Measurements from ENCODE around the gene IRX4.
"Not testable (repeated sequence)": the region's sequence is repeated elsewhere in the genome, so short reads cannot be mapped to it uniquely, and the experiment has no call there.

IRX4 gene

DNA sequence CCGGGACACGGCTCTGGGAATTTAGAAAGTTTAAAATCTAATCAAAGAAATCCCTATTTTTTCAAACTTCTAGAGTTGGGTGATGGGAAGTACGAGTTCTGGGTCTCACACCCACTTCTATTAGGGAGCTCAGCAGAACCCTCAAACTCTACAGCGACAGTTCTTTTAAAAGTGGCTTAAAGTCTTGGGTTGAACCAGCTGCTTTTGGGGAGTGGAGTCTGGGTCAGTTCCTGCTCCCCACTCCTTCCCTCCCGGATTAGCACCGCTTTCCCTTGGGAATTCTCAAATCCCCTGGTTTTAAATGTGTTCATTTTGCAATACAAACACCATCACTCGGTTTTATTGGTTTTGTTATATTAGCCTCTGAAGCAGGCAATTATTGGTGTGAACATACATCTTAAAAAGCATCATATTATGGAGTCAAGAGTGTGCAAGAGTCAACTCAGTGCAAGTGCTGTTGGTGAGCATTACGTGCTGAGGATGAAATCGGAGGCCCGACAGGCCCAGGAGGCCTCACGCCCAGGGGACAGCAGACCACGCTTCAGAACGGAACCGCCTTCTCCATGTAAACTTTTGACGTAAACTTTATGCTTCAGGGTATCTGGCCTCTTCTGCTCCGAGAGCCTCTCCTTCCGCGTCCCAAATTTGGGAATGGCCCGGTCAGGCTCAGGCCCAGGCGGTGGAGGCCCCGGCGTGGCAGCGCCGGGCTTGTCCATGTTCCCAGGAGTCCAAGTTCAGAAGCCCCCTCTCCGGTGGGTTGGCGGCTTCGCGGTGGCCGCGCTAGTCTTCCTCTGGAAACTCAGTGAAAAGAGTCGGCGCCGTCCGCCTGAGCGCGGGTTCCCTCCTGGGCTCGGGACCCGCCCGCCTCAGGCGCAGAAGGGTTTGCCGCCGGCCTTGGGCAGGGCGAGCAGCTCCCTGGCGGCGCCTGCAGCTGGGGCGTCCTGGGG, 5.3 kb downstream of the IRX4 start:
- Histone ChIP-seq H3K36me3 (ENCODE audit: control insufficient read depth, insufficient read depth, low read length) (no peaks in the 10 kb centered on the region), H3K27me3 (ENCODE audit: control insufficient read depth, insufficient read depth, low read length) (peaks cover 74% of the 10 kb centered on the region), H3K27ac (ENCODE audit: low read length) (no peak overlapping the region), H3K9me3 (ENCODE audit: control insufficient read depth, insufficient read depth, low read length) (no peaks in the 10 kb centered on the region), H3K4me3 (ENCODE audit: low read length) (no peak overlapping the region), H3K4me1 (ENCODE audit: control insufficient read depth, insufficient read depth, low read length) (peaks cover 3% of the 10 kb centered on the region)
- DNase-seq (ENCODE audit: low read depth, low spot score), result no peak
- no CpG with 5 or more reads among the region's 46 CpGs for WGBS (ENCODE audit: insufficient coverage, insufficient read length)

- H3K27ac ChIP-seq (ENCODE audit: low read length), result no peak overlapping the region
- no peaks in the 10 kb centered on the region for H3K36me3 ChIP-seq (ENCODE audit: control insufficient read depth, insufficient read depth, low read length)
- peaks cover 72% of the 10 kb centered on the region for H3K27me3 ChIP-seq (ENCODE audit: control insufficient read depth, insufficient read depth, low read length)
- H3K9me3 ChIP-seq (ENCODE audit: control insufficient read depth, insufficient read depth, low read length), result no peaks in the 10 kb centered on the region
- H3K4me3 ChIP-seq (ENCODE audit: low read length), result no peak overlapping the region
- WGBS (ENCODE audit: insufficient coverage, insufficient read length), result no CpG with 5 or more reads among the region's 43 CpGs
- peaks cover 1% of the 10 kb centered on the region for H3K4me1 ChIP-seq (ENCODE audit: control insufficient read depth, insufficient read depth, low read length)
- DNase-seq (ENCODE audit: low read depth, low spot score), result no peak
These were observed 6.1 kb downstream of the IRX4 start for GRCh38 chr5:1876660-1877064.

DNA sequence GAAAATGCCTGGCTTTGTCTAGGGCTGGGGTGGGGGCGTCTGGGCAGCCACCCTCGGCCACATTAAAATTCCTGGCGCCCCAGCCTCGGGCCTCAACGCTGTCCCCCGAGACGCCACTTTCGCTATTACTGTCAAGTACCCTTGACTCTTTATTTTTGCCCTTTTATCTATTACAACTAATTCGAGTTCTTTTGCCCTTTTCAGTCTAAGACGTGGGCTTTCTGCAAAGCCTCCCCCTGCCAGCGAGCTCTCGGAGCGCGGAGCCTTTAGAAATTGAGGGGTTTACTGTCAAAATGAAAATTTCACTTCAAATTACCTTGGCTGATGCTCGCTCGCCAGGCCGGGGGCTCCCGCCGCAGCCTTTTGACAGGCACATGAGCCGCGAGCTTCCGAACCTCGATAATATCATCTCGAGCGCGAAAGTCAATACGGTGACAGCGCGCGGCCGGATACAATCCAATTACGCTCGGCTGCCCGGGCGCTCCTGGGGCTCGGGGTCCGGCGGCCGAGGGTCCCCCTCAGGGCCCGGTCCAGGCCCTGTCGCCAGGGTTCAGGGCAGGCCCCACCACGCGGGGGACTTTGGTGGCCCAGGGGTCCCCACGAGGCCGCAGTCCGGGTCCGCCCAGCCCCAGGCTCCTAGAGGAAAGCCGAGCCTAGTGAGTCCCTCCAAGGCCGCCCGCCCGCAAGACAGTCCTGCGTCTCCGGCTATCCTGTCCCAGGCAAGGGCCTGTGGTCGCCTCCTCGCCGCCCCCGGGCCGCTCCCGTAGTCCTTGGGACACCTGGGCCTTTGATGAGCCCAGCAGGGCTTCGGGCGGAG, 6.7 kb downstream of the IRX4 start:
- Histone ChIP-seq H3K36me3 (ENCODE audit: control insufficient read depth, insufficient read depth, low read length) (no peaks in the 10 kb centered on the region), H3K9me3 (ENCODE audit: control insufficient read depth, insufficient read depth, low read length) (no peaks in the 10 kb centered on the region), H3K4me3 (ENCODE audit: low read length) (no peak overlapping the region), H3K4me1 (ENCODE audit: control insufficient read depth, insufficient read depth, low read length) (peaks cover 1% of the 10 kb centered on the region), H3K27me3 (ENCODE audit: control insufficient read depth, insufficient read depth, low read length) (peaks cover 72% of the 10 kb centered on the region), H3K27ac (ENCODE audit: low read length) (no peak overlapping the region)
- no peak for DNase-seq (ENCODE audit: low read depth, low spot score)
- WGBS (ENCODE audit: insufficient coverage, insufficient read length), result no CpG with 5 or more reads among the region's 61 CpGs

DNA sequence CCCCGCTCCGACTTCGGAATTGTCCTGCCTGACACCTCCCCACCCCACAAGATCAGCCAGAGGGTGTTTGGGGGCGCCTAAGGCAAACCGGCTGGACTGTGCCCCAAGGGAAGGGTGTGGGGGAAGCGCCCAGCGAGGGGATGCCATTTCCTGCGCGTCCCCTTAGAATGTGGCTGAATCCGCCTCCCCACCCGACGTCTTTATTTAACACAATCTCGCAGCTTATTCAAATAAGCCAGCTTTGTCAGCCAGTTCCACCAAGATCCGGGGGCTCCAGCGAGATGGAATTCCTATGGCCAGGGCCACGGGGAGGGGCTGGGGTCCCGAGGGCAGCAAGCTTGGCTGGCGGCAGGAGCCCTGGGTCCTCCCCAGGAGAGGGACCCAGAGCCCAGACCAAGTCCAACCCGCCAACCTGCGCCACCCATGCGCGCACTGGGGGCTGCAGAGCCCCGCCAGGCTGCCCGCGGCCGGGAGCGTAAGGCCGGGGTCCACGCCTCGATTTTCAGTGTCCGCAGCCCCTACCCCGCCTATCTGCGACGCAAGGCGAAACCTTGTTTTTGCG, 7.4 kb downstream of the IRX4 start:
- Histone ChIP-seq H3K27me3 (ENCODE audit: control insufficient read depth, insufficient read depth, low read length) (peaks cover 67% of the 10 kb centered on the region), H3K27ac (ENCODE audit: low read length) (no peak overlapping the region), H3K4me3 (ENCODE audit: low read length) (peak overlapping the region; percentile 5; the same call in 1 of the 2 replicates), H3K9me3 (ENCODE audit: control insufficient read depth, insufficient read depth, low read length) (no peaks in the 10 kb centered on the region), H3K36me3 (ENCODE audit: control insufficient read depth, insufficient read depth, low read length) (no peaks in the 10 kb centered on the region), H3K4me1 (ENCODE audit: control insufficient read depth, insufficient read depth, low read length) (peaks cover 2% of the 10 kb centered on the region)
- no CpG with 5 or more reads among the region's 36 CpGs for WGBS (ENCODE audit: insufficient coverage, insufficient read length)
- DNase-seq (ENCODE audit: low read depth, low spot score), result no peak

DNA sequence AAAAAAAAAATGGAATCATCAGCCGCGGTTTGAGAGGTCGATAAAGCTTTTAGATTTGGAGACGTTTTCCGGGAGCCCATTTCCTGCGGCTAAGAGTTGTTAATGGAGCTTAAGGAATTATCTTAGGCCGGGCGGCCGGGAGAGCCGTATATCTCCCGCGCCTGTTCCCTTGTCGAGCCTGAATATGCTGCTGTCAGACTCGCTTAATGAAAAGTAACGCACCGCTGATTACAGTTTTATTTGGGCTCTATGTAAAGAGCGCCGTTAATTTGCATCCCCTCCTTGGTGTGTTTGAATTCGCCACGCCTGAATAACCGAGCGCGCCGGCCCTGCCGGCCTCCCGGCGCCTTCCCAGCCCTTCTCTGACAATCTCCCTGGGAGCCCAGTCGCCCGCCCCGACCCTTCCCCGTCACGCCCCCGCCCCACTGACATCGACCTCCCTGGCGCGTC, 7.9 kb downstream of the IRX4 start:
- peaks cover 62% of the 10 kb centered on the region for H3K27me3 ChIP-seq (ENCODE audit: control insufficient read depth, insufficient read depth, low read length)
- peaks cover 2% of the 10 kb centered on the region for H3K4me1 ChIP-seq (ENCODE audit: control insufficient read depth, insufficient read depth, low read length)
- H3K9me3 ChIP-seq (ENCODE audit: control insufficient read depth, insufficient read depth, low read length), result no peaks in the 10 kb centered on the region
- no peak overlapping the region for H3K27ac ChIP-seq (ENCODE audit: low read length)
- H3K36me3 ChIP-seq (ENCODE audit: control insufficient read depth, insufficient read depth, low read length), result no peaks in the 10 kb centered on the region
- DNase-seq (ENCODE audit: low read depth, low spot score), result no peak
- no CpG with 5 or more reads among the region's 36 CpGs for WGBS (ENCODE audit: insufficient coverage, insufficient read length)
- no peak overlapping the region; the same call in 1 of the 2 replicates for H3K4me3 ChIP-seq (ENCODE audit: low read length)

DNA sequence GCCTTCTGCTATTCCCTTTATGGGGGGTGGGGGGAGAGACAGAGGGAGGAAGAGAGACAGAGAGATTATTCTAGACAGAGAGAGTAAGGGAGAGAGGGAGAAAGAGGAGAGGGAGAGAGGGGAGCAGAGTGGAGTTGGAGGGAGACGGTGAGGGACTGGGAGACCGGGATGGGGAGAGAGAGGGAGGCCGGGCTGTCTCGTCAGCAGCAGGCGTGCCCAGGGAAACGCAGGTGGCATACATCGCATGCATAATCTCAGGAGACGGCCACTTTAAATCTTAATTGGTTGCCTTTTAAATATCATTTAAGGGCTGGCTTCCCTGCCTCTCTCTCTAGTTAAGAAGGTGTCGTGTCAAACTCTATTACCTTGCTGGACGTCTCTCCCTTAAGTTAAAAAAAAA, 8.4 kb downstream of the IRX4 start:
- H3K4me3 ChIP-seq (ENCODE audit: low read length), result no peak overlapping the region
- H3K9me3 ChIP-seq (ENCODE audit: control insufficient read depth, insufficient read depth, low read length), result no peaks in the 10 kb centered on the region
- no CpG with 5 or more reads among the region's 10 CpGs for WGBS (ENCODE audit: insufficient coverage, insufficient read length)
- no peaks in the 10 kb centered on the region for H3K36me3 ChIP-seq (ENCODE audit: control insufficient read depth, insufficient read depth, low read length)
- H3K27ac ChIP-seq (ENCODE audit: low read length), result no peak overlapping the region
- H3K4me1 ChIP-seq (ENCODE audit: control insufficient read depth, insufficient read depth, low read length), result peaks cover 2% of the 10 kb centered on the region
- H3K27me3 ChIP-seq (ENCODE audit: control insufficient read depth, insufficient read depth, low read length), result peaks cover 57% of the 10 kb centered on the region
- DNase-seq (ENCODE audit: low read depth, low spot score), result no peak

DNA sequence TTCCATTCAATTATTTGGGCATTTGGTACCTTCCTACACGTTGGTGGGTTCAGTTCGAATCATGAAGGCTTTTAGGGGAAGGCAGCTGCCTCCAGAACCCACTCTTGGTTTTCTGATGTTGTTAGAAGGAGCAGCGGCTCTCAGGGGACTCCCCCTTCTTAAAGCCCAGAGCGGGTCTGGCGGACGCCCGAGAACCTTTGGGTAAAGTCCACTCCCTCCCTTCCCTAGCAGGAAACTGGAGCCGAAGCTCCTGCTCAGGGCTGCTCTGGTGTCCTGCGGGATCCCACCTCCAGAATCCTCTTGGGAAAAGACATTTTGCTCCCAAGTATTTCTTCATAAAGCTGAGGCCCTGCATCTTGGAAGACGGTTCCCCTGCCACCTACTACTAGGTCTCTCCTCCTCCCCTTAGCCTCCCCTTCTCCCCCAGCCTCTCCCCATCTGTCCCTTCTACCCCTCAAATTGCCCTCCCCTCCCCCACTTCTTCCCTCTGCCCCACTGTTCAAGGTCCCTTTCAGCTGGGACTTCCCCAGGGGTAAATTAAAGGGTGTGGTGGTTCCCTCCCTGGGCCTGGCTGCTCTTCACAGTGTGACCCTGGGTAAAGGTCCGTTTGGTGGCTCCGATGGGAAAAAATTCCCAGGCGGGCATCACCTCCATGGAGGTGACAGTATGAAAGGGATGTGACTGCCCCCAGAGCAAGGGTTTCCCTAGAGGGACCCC, 9.3 kb downstream of the IRX4 start:
- Histone ChIP-seq H3K4me1 (ENCODE audit: control insufficient read depth, insufficient read depth, low read length) (peaks cover 1% of the 10 kb centered on the region), H3K4me3 (ENCODE audit: low read length) (no peak overlapping the region), H3K27ac (ENCODE audit: low read length) (no peak overlapping the region), H3K9me3 (ENCODE audit: control insufficient read depth, insufficient read depth, low read length) (no peaks in the 10 kb centered on the region), H3K27me3 (ENCODE audit: control insufficient read depth, insufficient read depth, low read length) (peaks cover 50% of the 10 kb centered on the region), H3K36me3 (ENCODE audit: control insufficient read depth, insufficient read depth, low read length) (no peaks in the 10 kb centered on the region)
- WGBS (ENCODE audit: insufficient coverage, insufficient read length), result no CpG with 5 or more reads among the region's 13 CpGs
- DNase-seq (ENCODE audit: low read depth, low spot score), result no peak

- no peak overlapping the region for H3K4me3 ChIP-seq (ENCODE audit: low read length)
- WGBS (ENCODE audit: insufficient coverage, insufficient read length), result no CpG with 5 or more reads among the region's 14 CpGs
These were observed 11.3 kb downstream of the IRX4 start for GRCh38 chr5:1871441-1871840.

DNA sequence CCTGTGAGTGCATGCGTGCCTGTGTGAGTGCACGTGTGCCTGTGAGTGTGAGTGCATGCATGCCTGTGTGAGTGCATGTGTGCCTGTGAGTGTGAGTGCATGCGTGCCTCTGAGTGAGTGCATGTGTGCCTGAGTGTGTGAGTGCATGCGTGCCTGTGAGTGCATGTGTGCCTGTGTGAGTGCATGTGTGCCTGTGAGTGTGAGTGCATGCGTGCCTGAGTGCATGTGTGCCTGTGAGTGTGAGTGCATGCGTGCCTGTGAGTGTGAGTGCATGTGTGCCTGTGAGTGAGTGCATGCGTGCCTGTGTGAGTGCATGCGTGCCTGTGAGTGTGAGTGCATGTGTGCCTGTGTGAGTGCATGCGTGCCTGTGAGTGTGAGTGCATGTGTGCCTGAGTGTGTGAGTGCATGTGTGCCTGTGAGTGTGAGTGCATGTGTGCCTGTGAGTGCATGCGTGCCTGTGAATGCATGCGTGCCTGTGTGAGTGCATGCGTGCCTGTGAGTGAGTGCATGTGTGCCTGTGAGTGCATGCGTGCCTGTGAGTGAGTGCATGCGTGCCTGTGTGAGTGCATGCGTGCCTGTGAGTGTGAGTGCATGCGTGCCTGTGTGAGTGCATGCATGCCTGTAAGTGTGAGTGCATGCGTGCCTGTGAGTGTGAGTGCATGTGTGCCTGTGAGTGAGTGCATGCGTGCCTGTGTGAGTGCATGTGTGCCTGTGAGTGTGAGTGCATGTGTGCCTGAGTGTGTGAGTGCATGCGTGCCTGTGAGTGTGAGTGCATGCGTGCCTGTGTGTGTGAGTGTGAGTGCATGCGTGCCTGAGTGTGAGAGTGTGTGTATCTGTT, 12.1 kb downstream of the IRX4 start:
- not testable (repeated sequence) for DNase-seq (ENCODE audit: low read depth, low spot score); H3K9me3 ChIP-seq (ENCODE audit: control insufficient read depth, insufficient read depth, low read length); H3K36me3 ChIP-seq (ENCODE audit: control insufficient read depth, insufficient read depth, low read length); H3K4me3 ChIP-seq (ENCODE audit: low read length); H3K27ac ChIP-seq (ENCODE audit: low read length); H3K4me1 ChIP-seq (ENCODE audit: control insufficient read depth, insufficient read depth, low read length)
- WGBS (ENCODE audit: insufficient coverage, insufficient read length), result no CpG with 5 or more reads among the region's 21 CpGs
- H3K27me3 ChIP-seq (ENCODE audit: control insufficient read depth, insufficient read depth, low read length), result peaks cover 27% of the 10 kb centered on the region

More at GRCh38 chr5:1871441-1871840, 11.3 kb downstream of the IRX4 start:
- H3K27ac ChIP-seq (ENCODE audit: low read length), result no peak overlapping the region
- H3K36me3 ChIP-seq (ENCODE audit: control insufficient read depth, insufficient read depth, low read length), result no peaks in the 10 kb centered on the region
- H3K4me1 ChIP-seq (ENCODE audit: control insufficient read depth, insufficient read depth, low read length), result peaks cover 1% of the 10 kb centered on the region
- H3K27me3 ChIP-seq (ENCODE audit: control insufficient read depth, insufficient read depth, low read length), result peaks cover 35% of the 10 kb centered on the region
- H3K9me3 ChIP-seq (ENCODE audit: control insufficient read depth, insufficient read depth, low read length), result no peaks in the 10 kb centered on the region
- DNase-seq (ENCODE audit: low read depth, low spot score), result no peak

Data from iPS DF 6.9 (cell line).